ENCODE results near the gene GIMAP5. TPM values are rescaled to one million over a fixed set of nuclear protein-coding genes. Genes with fewer than 3 reads are reported as not detected.

Gene GIMAP5
- 100 to 1,000 TPM in 1 of 4 donors, 10 to 100 TPM in 3; 17.0 to 146 (median 56.9) TPM for total RNA-seq

DNA sequence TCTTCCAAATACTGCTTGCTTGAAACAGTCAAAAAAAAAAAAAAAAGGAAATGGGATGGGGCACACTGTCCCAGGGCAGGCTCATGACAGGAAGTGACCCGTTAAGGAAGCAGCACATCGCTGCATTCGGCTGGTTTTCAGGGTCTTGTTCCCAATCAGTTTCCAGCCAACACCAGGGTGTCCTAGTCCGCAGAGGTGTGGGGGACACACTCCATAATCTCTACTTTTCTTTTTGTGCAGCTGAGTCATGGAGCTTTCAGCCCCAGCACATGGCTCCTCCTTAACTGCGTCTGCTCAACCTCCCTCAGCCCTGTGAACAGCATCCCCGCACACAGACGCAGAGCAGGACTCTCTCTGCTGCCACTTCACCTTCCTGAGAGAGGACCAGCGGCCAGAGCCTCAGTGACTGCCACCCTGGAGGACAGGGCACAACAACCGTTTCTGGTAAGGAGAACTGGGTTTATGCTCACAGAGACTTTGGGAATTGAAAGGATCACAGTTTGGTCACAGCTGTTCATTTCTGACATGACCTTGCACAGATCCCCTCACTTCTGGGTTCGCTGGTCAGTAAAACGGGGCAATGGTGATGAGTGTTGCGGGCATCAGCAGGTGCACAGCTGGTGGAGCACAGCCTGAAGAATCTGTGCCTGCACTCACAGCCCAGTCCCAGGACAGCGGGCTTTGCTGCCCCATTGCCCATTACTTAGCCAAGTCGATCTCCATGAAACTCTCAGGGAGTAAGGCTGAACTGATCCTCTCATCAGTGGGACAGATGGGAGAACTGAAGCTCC, at the start of gene GIMAP5:
Gene GIMAP5 (plus strand): TSS at position 154 of the 791 bp plus-strand sequence. CDS start 3,467 bp downstream, outside the sequence.
- ATAC-seq (ENCODE audit: low FRiP score) = peak; percentile 28
- TF ChIP-seq, protein P1, sequence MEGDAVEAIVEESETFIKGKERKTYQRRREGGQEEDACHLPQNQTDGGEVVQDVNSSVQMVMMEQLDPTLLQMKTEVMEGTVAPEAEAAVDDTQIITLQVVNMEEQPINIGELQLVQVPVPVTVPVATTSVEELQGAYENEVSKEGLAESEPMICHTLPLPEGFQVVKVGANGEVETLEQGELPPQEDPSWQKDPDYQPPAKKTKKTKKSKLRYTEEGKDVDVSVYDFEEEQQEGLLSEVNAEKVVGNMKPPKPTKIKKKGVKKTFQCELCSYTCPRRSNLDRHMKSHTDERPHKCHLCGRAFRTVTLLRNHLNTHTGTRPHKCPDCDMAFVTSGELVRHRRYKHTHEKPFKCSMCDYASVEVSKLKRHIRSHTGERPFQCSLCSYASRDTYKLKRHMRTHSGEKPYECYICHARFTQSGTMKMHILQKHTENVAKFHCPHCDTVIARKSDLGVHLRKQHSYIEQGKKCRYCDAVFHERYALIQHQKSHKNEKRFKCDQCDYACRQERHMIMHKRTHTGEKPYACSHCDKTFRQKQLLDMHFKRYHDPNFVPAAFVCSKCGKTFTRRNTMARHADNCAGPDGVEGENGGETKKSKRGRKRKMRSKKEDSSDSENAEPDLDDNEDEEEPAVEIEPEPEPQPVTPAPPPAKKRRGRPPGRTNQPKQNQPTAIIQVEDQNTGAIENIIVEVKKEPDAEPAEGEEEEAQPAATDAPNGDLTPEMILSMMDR (IDR thresholded peaks at IDR 0.05) = no peak
- DNase-seq (ENCODE audit: low spot score) = no peak

DNA sequence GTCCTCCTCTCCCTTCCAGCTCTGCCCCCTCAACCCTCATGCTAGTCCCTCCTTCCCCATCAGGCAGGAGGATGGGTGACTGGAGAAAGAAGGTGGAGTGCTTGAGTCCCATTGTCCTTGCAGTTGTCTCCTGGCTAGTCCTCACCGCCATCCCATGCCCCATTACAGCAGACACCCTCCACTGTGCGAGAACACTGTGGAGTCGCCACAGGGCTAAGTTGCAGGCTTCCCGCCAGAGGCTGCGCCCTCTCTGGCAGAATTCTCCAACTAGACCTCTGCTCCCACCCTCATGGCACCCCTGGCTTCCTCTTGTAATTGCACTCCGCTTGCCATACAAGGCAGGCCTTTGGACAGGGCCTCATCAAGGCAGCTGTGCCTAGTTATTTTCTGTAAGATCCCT, 48.6 kb upstream of the GIMAP5 start:
- DNase-seq (ENCODE audit: low spot score) = no peak
- ATAC-seq (ENCODE audit: low FRiP score) = no peak
- TF ChIP-seq, protein P1 (IDR thresholded peaks at IDR 0.05) = no peak

- TF ChIP-seq, protein P1 (IDR thresholded peaks at IDR 0.05) = no peak
- ATAC-seq (ENCODE audit: low FRiP score) (no peak), DNase-seq (ENCODE audit: low spot score) (no peak)
Measured at GRCh38 chr7:150695654-150696053, 41.6 kb upstream of the GIMAP5 start.

GRCh38 chr7:150703209-150703608, 34.0 kb upstream of the GIMAP5 start:
- TF ChIP-seq, protein P1 (IDR thresholded peaks at IDR 0.05) = no peak
- ATAC-seq (ENCODE audit: low FRiP score) (no peak), DNase-seq (ENCODE audit: low spot score) (no peak)

DNA sequence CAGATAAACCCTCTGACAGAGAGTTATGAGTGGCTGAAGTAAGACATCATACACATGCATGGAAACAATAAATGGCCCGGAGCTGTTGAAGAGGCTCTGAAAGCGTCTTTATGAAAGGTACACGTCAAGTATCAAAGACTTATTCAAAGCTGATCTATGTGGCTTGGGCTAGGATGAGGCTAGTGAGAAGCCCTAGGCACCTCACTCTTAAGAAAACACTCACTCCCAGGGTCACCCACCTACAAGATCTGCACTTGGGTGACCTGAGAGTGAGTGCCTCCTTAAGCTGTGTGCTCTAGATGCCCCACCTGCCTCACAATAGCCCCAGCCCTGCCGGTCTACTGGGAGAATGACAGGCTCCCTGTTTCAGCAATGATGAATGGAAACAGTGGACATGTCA, 21.9 kb upstream of the GIMAP5 start:
- TF ChIP-seq, protein P1 (IDR thresholded peaks at IDR 0.05) = no peak
- no peak for ATAC-seq (ENCODE audit: low FRiP score)
- DNase-seq (ENCODE audit: low spot score) = no peak

DNA sequence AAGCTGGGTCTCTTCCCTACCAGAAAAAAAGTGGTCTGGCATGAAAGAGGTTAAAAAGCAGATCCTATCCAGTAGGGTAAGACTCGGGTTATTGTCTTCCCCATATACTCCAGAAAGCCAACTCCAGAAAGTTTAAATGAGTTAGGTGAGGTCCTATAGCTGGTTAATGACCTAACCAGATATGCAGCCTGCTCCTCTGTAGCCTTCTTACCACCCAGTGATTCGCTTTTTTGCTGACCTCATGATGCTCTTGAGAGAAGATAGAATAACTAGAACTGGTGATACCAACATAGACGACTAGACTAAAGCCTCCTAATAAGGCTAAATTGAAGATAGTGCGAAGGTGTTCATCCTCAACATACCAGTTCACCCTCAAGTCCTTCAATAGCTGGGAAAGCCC, 21.5 kb upstream of the GIMAP5 start:
- no peak for DNase-seq (ENCODE audit: low spot score)
- ATAC-seq (ENCODE audit: low FRiP score) = no peak
- TF ChIP-seq, protein P1 (IDR thresholded peaks at IDR 0.05) = no peak

GRCh38 chr7:150716368-150716767, 20.9 kb upstream of the GIMAP5 start, which contains the start of gene GIMAP1:
Gene GIMAP1, plus strand, starts transcription at chr7:150716613. Its CDS starts 2,435 bp downstream, at chr7:150719048.
- DNase-seq (ENCODE audit: low spot score) (no peak), ATAC-seq (ENCODE audit: low FRiP score) (no peak)
- TF ChIP-seq, protein P1 (IDR thresholded peaks at IDR 0.05) = no peak

Measured in omental fat pad (tissue), 4 donors.